HG03432 (cell line): ENCODE results near the gene TAPT1.
A peak's percentile ranks its signal among the peaks of the same experiment; 100 is the strongest.

Experiments used
- ATAC-seq: cut with Tn5 transposase; IDR thresholded peaks from one replicate; pipeline ENCODE4 v1.9.1; 2021; ENCODE audit warnings: mild to moderate bottlenecking, moderate library complexity; ENCODE audit not compliant: unreplicated experiment

The TAPT1 gene

GRCh38 chr4:16139066-16139945 is 87.0 kb downstream of the TAPT1 start:
- no peak for ATAC-seq

- no peak for ATAC-seq
Observed at GRCh38 chr4:16136827-16137226, 89.4 kb downstream of the TAPT1 start.

- no peak for ATAC-seq
Observed at GRCh38 chr4:16136311-16136710, 90.0 kb downstream of the TAPT1 start.

- ATAC-seq, result no peak
Observed at GRCh38 chr4:16133406-16133805, 92.9 kb downstream of the TAPT1 start.

GRCh38 chr4:16131293-16131692 is 95.0 kb downstream of the TAPT1 start:
- ATAC-seq, result no peak

GRCh38 chr4:16129336-16129735 is 96.9 kb downstream of the TAPT1 start:
- no peak for ATAC-seq

GRCh38 chr4:16126714-16127113 is 99.6 kb downstream of the TAPT1 start:
- ATAC-seq, result no peak

- ATAC-seq, result no peak
Observed at GRCh38 chr4:16125571-16126445, 100.5 kb downstream of the TAPT1 start.

- ATAC-seq, result no peak
Observed at GRCh38 chr4:16124232-16124631, 102.0 kb downstream of the TAPT1 start.

- ATAC-seq, result no peak
Observed at GRCh38 chr4:16123356-16124084, 102.8 kb downstream of the TAPT1 start.

- no peak for ATAC-seq
Observed at GRCh38 chr4:16122784-16123183, 103.5 kb downstream of the TAPT1 start.

GRCh38 chr4:16122308-16122711 is 104.0 kb downstream of the TAPT1 start:
- ATAC-seq, result no peak

- ATAC-seq, result peak; percentile 72
Observed at GRCh38 chr4:16120720-16121119, 105.6 kb downstream of the TAPT1 start.

GRCh38 chr4:16119981-16120380 is 106.3 kb downstream of the TAPT1 start:
- ATAC-seq, result no peak

GRCh38 chr4:16118090-16118489 is 108.2 kb downstream of the TAPT1 start:
- ATAC-seq, result no peak

- no peak for ATAC-seq
Observed at GRCh38 chr4:16117164-16117563, 109.1 kb downstream of the TAPT1 start.

- no peak for ATAC-seq
Observed at GRCh38 chr4:16116493-16116990, 109.7 kb downstream of the TAPT1 start.

GRCh38 chr4:16116019-16116418 is 110.3 kb downstream of the TAPT1 start:
- no peak for ATAC-seq

GRCh38 chr4:16114546-16114945 is 111.7 kb downstream of the TAPT1 start:
- no peak for ATAC-seq

GRCh38 chr4:16113741-16114140 is 112.5 kb downstream of the TAPT1 start:
- ATAC-seq, result no peak

- ATAC-seq, result no peak
Observed at GRCh38 chr4:16111533-16111932, 114.7 kb downstream of the TAPT1 start.
